Vagina (tissue), 2 donors: Measurements from ENCODE around the gene CHMP5.

Source experiments
- POLR2AphosphoS5 ChIP-seq, 2 donors: sonication (generic); formaldehyde crosslinking; IDR thresholded peaks; one replicate each; pipeline ENCODE4 v1.9.0; 2017; ENCODE audit warnings: antibody characterized with exemption in 2 of 2, mild to moderate bottlenecking in 2 of 2, low read depth in 1 of 2; ENCODE audit not compliant: insufficient read depth in 1 of 2
- TF ChIP-seq, protein P1 (sequence below), 3 experiments: fragments of 450-650 bp in 2 of 3; fragments of 200-600 bp in 1 of 3; sonication (generic) in 1 of 3; IDR thresholded peaks; one replicate each; pipeline ENCODE4 v1.5.1; 2017 to 2019; ENCODE audit warnings: antibody characterized with exemption in 3 of 3, mild to moderate bottlenecking in 2 of 3, moderate library complexity in 2 of 3

DNA sequence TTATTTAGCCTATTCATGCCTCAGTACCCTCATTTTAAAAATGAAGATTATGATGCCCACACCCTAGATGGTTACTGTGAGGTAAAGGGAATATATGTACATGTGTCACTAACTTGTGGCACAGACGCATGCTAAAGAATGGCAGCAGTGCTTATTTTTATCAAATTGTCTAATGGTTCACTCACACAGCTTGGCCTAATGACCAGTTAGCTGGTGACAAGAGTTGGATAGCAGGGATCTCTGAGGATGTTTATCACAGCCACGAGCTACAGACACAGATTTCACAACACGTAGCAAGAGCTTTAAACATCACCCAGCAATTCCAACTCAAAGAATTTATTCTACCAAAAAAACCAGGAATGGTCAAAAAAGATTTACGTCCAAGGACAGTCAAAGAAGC is 7.6 kb upstream of the CHMP5 start:
- TF ChIP-seq, protein P1, sequence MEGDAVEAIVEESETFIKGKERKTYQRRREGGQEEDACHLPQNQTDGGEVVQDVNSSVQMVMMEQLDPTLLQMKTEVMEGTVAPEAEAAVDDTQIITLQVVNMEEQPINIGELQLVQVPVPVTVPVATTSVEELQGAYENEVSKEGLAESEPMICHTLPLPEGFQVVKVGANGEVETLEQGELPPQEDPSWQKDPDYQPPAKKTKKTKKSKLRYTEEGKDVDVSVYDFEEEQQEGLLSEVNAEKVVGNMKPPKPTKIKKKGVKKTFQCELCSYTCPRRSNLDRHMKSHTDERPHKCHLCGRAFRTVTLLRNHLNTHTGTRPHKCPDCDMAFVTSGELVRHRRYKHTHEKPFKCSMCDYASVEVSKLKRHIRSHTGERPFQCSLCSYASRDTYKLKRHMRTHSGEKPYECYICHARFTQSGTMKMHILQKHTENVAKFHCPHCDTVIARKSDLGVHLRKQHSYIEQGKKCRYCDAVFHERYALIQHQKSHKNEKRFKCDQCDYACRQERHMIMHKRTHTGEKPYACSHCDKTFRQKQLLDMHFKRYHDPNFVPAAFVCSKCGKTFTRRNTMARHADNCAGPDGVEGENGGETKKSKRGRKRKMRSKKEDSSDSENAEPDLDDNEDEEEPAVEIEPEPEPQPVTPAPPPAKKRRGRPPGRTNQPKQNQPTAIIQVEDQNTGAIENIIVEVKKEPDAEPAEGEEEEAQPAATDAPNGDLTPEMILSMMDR (IDR thresholded peaks at IDR 0.05) = no peak
- TF ChIP-seq POLR2AphosphoS5 (IDR thresholded peaks at IDR 0.05; ENCODE audit: insufficient read depth in 1 of 2, low read depth in 1 of 2) = no peak
